Transverse colon (tissue), 4 donors: Measurements from ENCODE around the gene CXCL17. TPM values are rescaled to one million over a fixed set of nuclear protein-coding genes. Genes with fewer than 3 reads are reported as not detected.
A peak's percentile ranks its signal among the peaks of the same experiment; 100 is the strongest.

Source experiments
- DNase-seq: peaks from one replicate; pipeline ENCODE4 v3.0.0-alpha.2; 2019
- H3K27ac ChIP-seq, 4 donors: fragments of 200-600 bp; sonication (generic); 2 replicates each; pipeline ENCODE4 v1.5.1; 2016 to 2018; ENCODE audit warnings: inconsistent platforms in 4 of 4
- H3K27me3 ChIP-seq: fragments of 200-600 bp; sonication (generic); 2 replicates; pipeline ENCODE4 v1.5.1; 2017; ENCODE audit warnings: inconsistent platforms
- H3K36me3 ChIP-seq, 4 donors: fragments of 200-600 bp; sonication (generic); 2 replicates each; pipeline ENCODE4 v1.5.1; 2017 to 2019; ENCODE audit warnings: inconsistent platforms in 4 of 4
- H3K4me1 ChIP-seq, 4 donors: fragments of 200-600 bp; sonication (generic); 2 replicates each; pipeline ENCODE4 v1.5.1; 2017 to 2020; ENCODE audit warnings: inconsistent platforms in 4 of 4
- H3K4me3 ChIP-seq, 4 donors: fragments of 200-600 bp; sonication (generic); 1 replicate in 1 of 4; 2 replicates in 3 of 4; pipeline versions ENCODE4 v1.5.1 to v1.6.1; 2017 to 2019; ENCODE audit warnings: inconsistent platforms in 4 of 4
- H3K9me3 ChIP-seq, 2 donors: fragments of 200-600 bp; sonication (generic); 2 replicates each; pipeline ENCODE4 v1.5.1; 2017 to 2019; ENCODE audit warnings: inconsistent platforms in 2 of 2
- EP300 ChIP-seq: sonication (generic); formaldehyde crosslinking; IDR thresholded peaks from one replicate; pipeline ENCODE4 v1.6.1; 2017; ENCODE audit warnings: antibody characterized with exemption, low read depth
- POLR2A ChIP-seq: fragments of 450-650 bp; IDR thresholded peaks from one replicate; pipeline ENCODE4 v1.6.1; 2016; ENCODE audit warnings: antibody characterized with exemption, mild to moderate bottlenecking, moderate library complexity
- POLR2AphosphoS5 ChIP-seq, 3 donors: sonication (generic); formaldehyde crosslinking; IDR thresholded peaks; one replicate each; pipeline ENCODE4 v1.6.1; 2016; ENCODE audit warnings: antibody characterized with exemption in 3 of 3
- WGBS, 2 donors: methylation state at CpG; one replicate each; pipeline ENCODE4 v1.1.5; 2018; ENCODE audit warnings: low coverage in 1 of 2; 5-methylcytosine and 5-hydroxymethylcytosine counted together
- in situ Hi-C, 4 donors: fragments of 200-750 bp; cut with MboI; loops; one replicate each; pipeline versions ENCODE4 v1.15.0 to v1.15.1; 2017; ENCODE audit warnings: low sequenced_read_pairs in 3 of 4, low pct_ligation_motif_present in 1 of 4, low pct_unique_long_range_greater_than_20kb in 1 of 4
- intact Hi-C: fragments of 100-400 bp; cut with DNase I; formaldehyde crosslinking; loops from one replicate; pipeline ENCODE4 v1.15.1; 2023; ENCODE audit warnings: low total_unique reads
- total RNA-seq, 4 donors: library from RNA; depleted of rRNA; stranded (reverse); fragments of >200 nt; gene quantifications; one replicate each; pipeline ENCODE4 v1.1.0, GENCODE V29; 2016
- TF ChIP-seq, protein P1 (sequence below), 5 experiments: fragments of 200-600 bp in 3 of 5; fragments of 450-650 bp in 2 of 5; sonication (generic) in 3 of 5; IDR thresholded peaks; 1 replicate in 2 of 5; 2 replicates in 3 of 5; pipeline ENCODE4 v1.5.1; 2016 to 2017; ENCODE audit warnings: antibody characterized with exemption in 5 of 5, inconsistent platforms in 3 of 5, mild to moderate bottlenecking in 2 of 5, moderate library complexity in 1 of 5

CXCL17 gene
- total RNA-seq, 4 donors from 2014 or later, result not detected

GRCh38 chr19:42468273-42468796 is 25.6 kb upstream of the CXCL17 start:
- intact Hi-C loops, result no loop called here
- Histone ChIP-seq H3K4me1 (peaks cover 0 to 32% (median 16%) of the 10 kb centered on the region in 4 donors), H3K36me3 (no peaks in the 10 kb centered on the region), H3K27ac (peak overlapping the region; percentile 41 to 66 (median 56)), H3K9me3 (no peaks in the 10 kb centered on the region), H3K4me3 (no peak overlapping the region), H3K27me3 (no peaks in the 10 kb centered on the region)
- in situ Hi-C loops, result no loop called here
- 61% methylated on average over 3 of the region's 3 CpGs; no CpG with 5 or more reads in 1 of the 2 donors for WGBS, 2 donors
- peak in 1 of 3 donors; percentile 48 for TF ChIP-seq POLR2AphosphoS5 (IDR thresholded peaks at IDR 0.05)
- no peak for TF ChIP-seq EP300
- DNase-seq, result peak; percentile 68

DNA sequence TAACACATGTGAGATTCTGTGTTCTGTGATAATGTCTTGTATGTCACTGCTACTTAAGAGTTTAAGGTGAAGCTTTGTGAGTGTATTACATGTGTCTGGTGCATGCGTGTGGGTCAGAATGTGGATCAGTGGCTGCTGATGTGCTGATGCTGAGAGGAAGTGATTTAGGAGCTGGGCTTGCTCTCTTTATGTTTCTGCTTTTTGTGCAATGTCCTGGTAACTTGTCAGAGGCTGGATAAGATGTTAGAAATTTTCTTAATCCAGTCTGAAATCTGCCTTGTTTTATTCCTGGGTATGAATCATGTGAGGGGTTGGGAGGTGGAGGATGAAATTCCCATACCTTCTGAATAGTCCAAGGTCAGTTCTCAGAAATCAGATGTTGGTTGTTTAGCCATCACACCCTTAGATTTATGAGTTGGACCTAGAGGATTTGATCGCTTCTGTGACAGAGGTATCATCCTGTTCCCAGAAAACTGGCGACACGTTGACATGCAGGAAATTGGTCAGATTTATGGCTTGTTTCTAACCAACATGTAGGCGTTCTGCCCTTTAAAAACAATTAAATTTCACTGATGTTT is 24.5 kb upstream of the CXCL17 start:
- in situ Hi-C loops (no loop called here), intact Hi-C loops (no loop called here)
- Histone ChIP-seq H3K27ac (peak overlapping the region; percentile 35 to 66 (median 56)), H3K4me3 (no peak overlapping the region), H3K36me3 (no peaks in the 10 kb centered on the region), H3K4me1 (peaks cover 0 to 41% (median 16%) of the 10 kb centered on the region in 4 donors), H3K27me3 (no peaks in the 10 kb centered on the region), H3K9me3 (no peaks in the 10 kb centered on the region)
- WGBS, 2 donors, result 49% methylated on average over 5 of the region's 5 CpGs; no CpG with 5 or more reads in 1 of the 2 donors
- DNase-seq, result peak; percentile 46
- TF ChIP-seq POLR2AphosphoS5 (IDR thresholded peaks at IDR 0.05), result peak in 1 of 3 donors; percentile 33
- TF ChIP-seq POLR2A, result no peak

GRCh38 chr19:42466521-42467182 is 23.9 kb upstream of the CXCL17 start:
- WGBS, 2 donors, result 67 to 71% methylated on average over 1 to 5 of the region's 5 CpGs

GRCh38 chr19:42465827-42466280 is 23.1 kb upstream of the CXCL17 start:
- Histone ChIP-seq H3K27ac (peak overlapping the region in 3 of 4 donors; percentile 46 to 66 (median 65)), H3K4me1 (peaks cover 0 to 40% (median 11%) of the 10 kb centered on the region in 4 donors), H3K27me3 (no peaks in the 10 kb centered on the region), H3K9me3 (no peaks in the 10 kb centered on the region), H3K36me3 (no peaks in the 10 kb centered on the region), H3K4me3 (no peak overlapping the region)
- in situ Hi-C loops (no loop called here), intact Hi-C loops (no loop called here)
- DNase-seq, result no peak
- TF ChIP-seq, protein P1, sequence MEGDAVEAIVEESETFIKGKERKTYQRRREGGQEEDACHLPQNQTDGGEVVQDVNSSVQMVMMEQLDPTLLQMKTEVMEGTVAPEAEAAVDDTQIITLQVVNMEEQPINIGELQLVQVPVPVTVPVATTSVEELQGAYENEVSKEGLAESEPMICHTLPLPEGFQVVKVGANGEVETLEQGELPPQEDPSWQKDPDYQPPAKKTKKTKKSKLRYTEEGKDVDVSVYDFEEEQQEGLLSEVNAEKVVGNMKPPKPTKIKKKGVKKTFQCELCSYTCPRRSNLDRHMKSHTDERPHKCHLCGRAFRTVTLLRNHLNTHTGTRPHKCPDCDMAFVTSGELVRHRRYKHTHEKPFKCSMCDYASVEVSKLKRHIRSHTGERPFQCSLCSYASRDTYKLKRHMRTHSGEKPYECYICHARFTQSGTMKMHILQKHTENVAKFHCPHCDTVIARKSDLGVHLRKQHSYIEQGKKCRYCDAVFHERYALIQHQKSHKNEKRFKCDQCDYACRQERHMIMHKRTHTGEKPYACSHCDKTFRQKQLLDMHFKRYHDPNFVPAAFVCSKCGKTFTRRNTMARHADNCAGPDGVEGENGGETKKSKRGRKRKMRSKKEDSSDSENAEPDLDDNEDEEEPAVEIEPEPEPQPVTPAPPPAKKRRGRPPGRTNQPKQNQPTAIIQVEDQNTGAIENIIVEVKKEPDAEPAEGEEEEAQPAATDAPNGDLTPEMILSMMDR (IDR thresholded peaks at IDR 0.05), result no peak
- no peak for TF ChIP-seq POLR2AphosphoS5 (IDR thresholded peaks at IDR 0.05)
- no peak for TF ChIP-seq POLR2A
- TF ChIP-seq EP300, result no peak
- 70 to 81% methylated on average over 2 to 5 of the region's 5 CpGs for WGBS, 2 donors

More at GRCh38 chr19:42466521-42467182, 23.9 kb upstream of the CXCL17 start:
- H3K36me3 ChIP-seq, result no peaks in the 10 kb centered on the region
- H3K27ac ChIP-seq, result peak overlapping the region; percentile 35 to 66 (median 56)
- no peaks in the 10 kb centered on the region for H3K27me3 ChIP-seq
- no peak for TF ChIP-seq EP300
- TF ChIP-seq POLR2A, result no peak
- no peak for TF ChIP-seq POLR2AphosphoS5 (IDR thresholded peaks at IDR 0.05)
- TF ChIP-seq, protein P1 (IDR thresholded peaks at IDR 0.05), result no peak
- no peak for DNase-seq
- no peaks in the 10 kb centered on the region for H3K9me3 ChIP-seq
- peaks cover 0 to 45% (median 14%) of the 10 kb centered on the region in 4 donors for H3K4me1 ChIP-seq
- intact Hi-C loops, result no loop called here
- H3K4me3 ChIP-seq, result no peak overlapping the region
- in situ Hi-C loops, result no loop called here
